PFSK-1 (cell line): ENCODE measurements around the gene NF2.

Experiments used
- FOXP2 ChIP-seq: optimal IDR thresholded peaks from 2 replicates; pipeline ENCODE3; 2011; ENCODE audit warnings: borderline replicate concordance, control low read depth, inconsistent platforms; ENCODE audit not compliant: insufficient read depth; ENCODE audit errors: extremely low read length, extremely low read depth
- POLR2AphosphoS5 ChIP-seq: IDR thresholded peaks from 2 replicates; pipeline ENCODE4 v1.6.1; 2012; ENCODE audit warnings: low read depth, mild to moderate bottlenecking, control low read depth, low read length, moderate library complexity
- SIN3A ChIP-seq: IDR thresholded peaks from 2 replicates; pipeline ENCODE4 v1.6.1; 2012; ENCODE audit warnings: mild to moderate bottlenecking, low read length, moderate library complexity, borderline replicate concordance; ENCODE audit not compliant: insufficient read depth
- TAF1 ChIP-seq: IDR thresholded peaks from 2 replicates; pipeline ENCODE4 v1.6.1; 2012; ENCODE audit warnings: low read length, control low read depth, borderline replicate concordance; ENCODE audit not compliant: insufficient read depth
- TF ChIP-seq, protein P1 (sequence below), 2 experiments: IDR thresholded peaks; 2 replicates each; pipeline versions ENCODE4 v1.6.1 to v1.8.0; 2011 to 2012; ENCODE audit warnings: low read depth in 2 of 2, low read length in 2 of 2, control low read depth in 1 of 2, inconsistent platforms in 1 of 2, mild to moderate bottlenecking in 1 of 2, moderate library complexity in 1 of 2; ENCODE audit not compliant: insufficient read depth in 1 of 2

NF2 gene

DNA sequence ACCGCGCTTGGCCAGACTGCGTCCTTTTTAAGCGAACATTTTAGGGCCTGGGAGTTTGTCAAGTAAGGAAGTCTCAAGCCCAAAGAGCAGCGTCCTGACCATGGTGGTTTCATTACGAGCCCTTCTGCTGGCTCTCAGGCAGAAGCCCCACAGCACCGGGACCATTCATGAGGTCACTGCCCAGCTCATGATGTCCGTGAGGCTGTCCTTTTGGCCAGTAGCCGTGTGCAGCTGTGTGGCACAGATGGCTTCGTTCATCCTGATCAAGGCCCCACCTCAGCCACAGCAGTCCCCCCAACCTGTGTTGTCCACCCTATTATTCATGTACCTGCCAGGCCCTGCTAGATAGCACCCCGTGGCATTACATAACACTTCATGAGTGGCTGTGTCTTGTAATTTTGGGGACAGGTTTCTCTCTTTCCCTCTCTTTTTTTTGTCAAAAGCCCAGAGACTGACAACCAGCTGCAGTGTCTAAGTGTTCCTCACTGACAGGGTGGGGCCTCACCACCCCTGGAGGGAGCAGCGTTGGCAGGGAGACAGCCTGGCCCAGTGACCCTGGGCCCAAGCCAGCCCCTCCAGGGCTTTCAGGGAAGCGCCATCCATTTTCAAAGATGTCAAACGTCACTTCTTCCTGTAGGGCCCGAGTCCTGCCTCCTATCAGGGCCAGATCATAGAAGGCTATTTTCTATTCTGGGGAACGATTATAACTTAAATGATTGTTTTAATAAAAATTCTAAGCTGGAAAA is 94.6 kb downstream of the NF2 start:
- TF ChIP-seq TAF1, result no peak
- no peak for TF ChIP-seq SIN3A
- TF ChIP-seq, protein P1, sequence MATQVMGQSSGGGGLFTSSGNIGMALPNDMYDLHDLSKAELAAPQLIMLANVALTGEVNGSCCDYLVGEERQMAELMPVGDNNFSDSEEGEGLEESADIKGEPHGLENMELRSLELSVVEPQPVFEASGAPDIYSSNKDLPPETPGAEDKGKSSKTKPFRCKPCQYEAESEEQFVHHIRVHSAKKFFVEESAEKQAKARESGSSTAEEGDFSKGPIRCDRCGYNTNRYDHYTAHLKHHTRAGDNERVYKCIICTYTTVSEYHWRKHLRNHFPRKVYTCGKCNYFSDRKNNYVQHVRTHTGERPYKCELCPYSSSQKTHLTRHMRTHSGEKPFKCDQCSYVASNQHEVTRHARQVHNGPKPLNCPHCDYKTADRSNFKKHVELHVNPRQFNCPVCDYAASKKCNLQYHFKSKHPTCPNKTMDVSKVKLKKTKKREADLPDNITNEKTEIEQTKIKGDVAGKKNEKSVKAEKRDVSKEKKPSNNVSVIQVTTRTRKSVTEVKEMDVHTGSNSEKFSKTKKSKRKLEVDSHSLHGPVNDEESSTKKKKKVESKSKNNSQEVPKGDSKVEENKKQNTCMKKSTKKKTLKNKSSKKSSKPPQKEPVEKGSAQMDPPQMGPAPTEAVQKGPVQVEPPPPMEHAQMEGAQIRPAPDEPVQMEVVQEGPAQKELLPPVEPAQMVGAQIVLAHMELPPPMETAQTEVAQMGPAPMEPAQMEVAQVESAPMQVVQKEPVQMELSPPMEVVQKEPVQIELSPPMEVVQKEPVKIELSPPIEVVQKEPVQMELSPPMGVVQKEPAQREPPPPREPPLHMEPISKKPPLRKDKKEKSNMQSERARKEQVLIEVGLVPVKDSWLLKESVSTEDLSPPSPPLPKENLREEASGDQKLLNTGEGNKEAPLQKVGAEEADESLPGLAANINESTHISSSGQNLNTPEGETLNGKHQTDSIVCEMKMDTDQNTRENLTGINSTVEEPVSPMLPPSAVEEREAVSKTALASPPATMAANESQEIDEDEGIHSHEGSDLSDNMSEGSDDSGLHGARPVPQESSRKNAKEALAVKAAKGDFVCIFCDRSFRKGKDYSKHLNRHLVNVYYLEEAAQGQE (IDR thresholded peaks at IDR 0.05; ENCODE audit: insufficient read depth in 1 of 2, low read depth in 2 of 2, low read length in 2 of 2), result no peak
- TF ChIP-seq POLR2AphosphoS5, result no peak
- no peak for TF ChIP-seq FOXP2

- no peak for TF ChIP-seq POLR2AphosphoS5
- TF ChIP-seq TAF1, result no peak
- no peak for TF ChIP-seq SIN3A
These were observed 96.9 kb downstream of the NF2 start for GRCh38 chr22:29700206-29700899.

GRCh38 chr22:29700900-29701154 is 97.4 kb downstream of the NF2 start:
- TF ChIP-seq TAF1 (no peak), SIN3A (no peak), FOXP2 (no peak), POLR2AphosphoS5 (no peak)
- TF ChIP-seq, protein P1 (IDR thresholded peaks at IDR 0.05; ENCODE audit: insufficient read depth in 1 of 2, low read depth in 2 of 2, low read length in 2 of 2), result no peak

- no peak for TF ChIP-seq FOXP2
- no peak for TF ChIP-seq SIN3A
- no peak for TF ChIP-seq POLR2AphosphoS5
- TF ChIP-seq TAF1, result no peak
- TF ChIP-seq, protein P1 (IDR thresholded peaks at IDR 0.05; ENCODE audit: insufficient read depth in 1 of 2, low read depth in 2 of 2, low read length in 2 of 2), result no peak
These were observed 97.9 kb downstream of the NF2 start for GRCh38 chr22:29701155-29701999.
